Neural cell (in vitro differentiated cells): Measurements from ENCODE around the gene C1orf232. TPM values are rescaled to one million over a fixed set of nuclear protein-coding genes. Genes with fewer than 3 reads are reported as not detected.

ENCODE experiments used
- H2AFZ ChIP-seq: fragments of 200-600, 300-800 bp; sonication (generic), shearing (Covaris generic); 2 replicates; pipeline ENCODE4 v1.6.0; 2014; ENCODE audit warnings: low read depth, mild to moderate bottlenecking, antibody characterized with exemption, low read length, moderate library complexity
- H3F3A ChIP-seq: fragments of 200-600 bp; shearing (Covaris generic); 2 replicates; pipeline ENCODE4 v1.6.1; 2016; ENCODE audit warnings: mild to moderate bottlenecking, moderate library complexity, mixed read lengths, antibody characterized with exemption, low read length; ENCODE audit not compliant: insufficient read depth, poor library complexity, severe bottlenecking
- H3K27ac ChIP-seq: fragments of 200-600, 300-800 bp; sonication (generic), shearing (Covaris generic); 2 replicates; pipeline ENCODE4 v1.5.1; 2014; ENCODE audit warnings: mild to moderate bottlenecking, low read length, moderate library complexity
- H3K27me3 ChIP-seq: fragments of 300-800, 200-600 bp; sonication (generic), shearing (Covaris generic); 2 replicates; pipeline ENCODE4 v1.6.0; 2014; ENCODE audit warnings: mild to moderate bottlenecking, low read depth, low read length, moderate library complexity; ENCODE audit not compliant: insufficient read depth
- H3K36me3 ChIP-seq: fragments of 300-800, 200-600 bp; sonication (generic), shearing (Covaris generic); 2 replicates; pipeline ENCODE4 v1.5.1; 2014; ENCODE audit warnings: mild to moderate bottlenecking, antibody characterized with exemption, low read length, moderate library complexity; ENCODE audit not compliant: insufficient read depth
- H3K4me2 ChIP-seq: fragments of 300-800, 200-600 bp; sonication (generic), shearing (Covaris generic); 2 replicates; pipeline ENCODE4 v1.6.0; 2014; ENCODE audit warnings: mild to moderate bottlenecking, low read length
- H3K4me3 ChIP-seq: fragments of 300-800, 200-600 bp; sonication (generic), shearing (Covaris generic); 2 replicates; pipeline ENCODE4 v1.5.1; 2014; ENCODE audit warnings: mild to moderate bottlenecking, low read length, moderate library complexity
- H3K79me2 ChIP-seq: fragments of 200-600 bp; shearing (Covaris generic); replicated peaks from 2 replicates; pipeline ENCODE4 v1.6.0; 2014; ENCODE audit warnings: mild to moderate bottlenecking, low read length, moderate library complexity; ENCODE audit not compliant: insufficient read depth
- H3K9ac ChIP-seq: fragments of 300-800, 200-600 bp; sonication (generic), shearing (Covaris generic); 2 replicates; pipeline ENCODE4 v1.6.1; 2016; ENCODE audit warnings: mild to moderate bottlenecking, low read length, mixed read lengths
- H3K9me2 ChIP-seq: fragments of 200-600 bp; shearing (Covaris generic); 2 replicates; pipeline ENCODE4 v1.6.1; 2016; ENCODE audit warnings: mild to moderate bottlenecking, low read length, mixed read lengths; ENCODE audit not compliant: insufficient read depth
- H3K9me3 ChIP-seq: fragments of 200-600, 300-800 bp; sonication (generic), shearing (Covaris generic); 2 replicates; pipeline ENCODE4 v1.6.1; 2016; ENCODE audit warnings: mild to moderate bottlenecking, mixed run types, low read length, moderate library complexity, mixed read lengths
- H4K20me1 ChIP-seq: fragments of 200-600 bp; shearing (Covaris generic); 2 replicates; pipeline ENCODE4 v1.6.1; 2016; ENCODE audit warnings: mild to moderate bottlenecking, mixed run types; ENCODE audit not compliant: insufficient read depth
- EZH2 ChIP-seq: fragments of 200-600, 300-800 bp; shearing (Covaris generic), sonication (generic); IDR thresholded peaks from 2 replicates; pipeline ENCODE4 v1.6.1; 2014; ENCODE audit warnings: antibody characterized with exemption, low read length, borderline replicate concordance, mild to moderate bottlenecking; ENCODE audit not compliant: insufficient read depth, poor library complexity, severe bottlenecking
- MXI1 ChIP-seq: fragments of 450-650 bp; conservative IDR thresholded peaks from 2 replicates; pipeline ENCODE4 v1.6.1; 2014; ENCODE audit warnings: antibody characterized with exemption, mild to moderate bottlenecking; ENCODE audit not compliant: poor library complexity, severe bottlenecking
- POLR2AphosphoS5 ChIP-seq: IDR thresholded peaks from 2 replicates; pipeline ENCODE4 v1.6.1; 2012
- RAD21 ChIP-seq: fragments of 450-650 bp; conservative IDR thresholded peaks from 2 replicates; pipeline ENCODE4 v1.6.1; 2014; ENCODE audit warnings: antibody characterized with exemption, mild to moderate bottlenecking, moderate library complexity
- REST ChIP-seq: IDR thresholded peaks from 2 replicates; pipeline ENCODE4 v1.6.1; 2012; ENCODE audit warnings: borderline replicate concordance
- SMC3 ChIP-seq: fragments of 450-650 bp; conservative IDR thresholded peaks from 2 replicates; pipeline ENCODE4 v1.6.1; 2014; ENCODE audit warnings: antibody characterized with exemption, mild to moderate bottlenecking, moderate library complexity; ENCODE audit not compliant: poor library complexity
- TAF1 ChIP-seq: IDR thresholded peaks from 2 replicates; pipeline ENCODE4 v1.6.1; 2012; ENCODE audit warnings: low read depth
- polyA plus RNA-seq: library from polyadenylated mRNA; depleted of rRNA; stranded (reverse); fragments of >200 nt; gene quantifications from 2 replicates; pipeline ENCODE4 v1.2.3, GENCODE V29; 2014
- TF ChIP-seq, protein P1 (sequence below): fragments of 450-650 bp; IDR thresholded peaks from 2 replicates; pipeline ENCODE4 v1.5.1; 2014; ENCODE audit warnings: antibody characterized with exemption, mild to moderate bottlenecking, moderate library complexity; ENCODE audit not compliant: poor library complexity, severe bottlenecking

The C1orf232 gene
- polyA plus RNA-seq, 1 donor from 2014 or later: not detected

DNA sequence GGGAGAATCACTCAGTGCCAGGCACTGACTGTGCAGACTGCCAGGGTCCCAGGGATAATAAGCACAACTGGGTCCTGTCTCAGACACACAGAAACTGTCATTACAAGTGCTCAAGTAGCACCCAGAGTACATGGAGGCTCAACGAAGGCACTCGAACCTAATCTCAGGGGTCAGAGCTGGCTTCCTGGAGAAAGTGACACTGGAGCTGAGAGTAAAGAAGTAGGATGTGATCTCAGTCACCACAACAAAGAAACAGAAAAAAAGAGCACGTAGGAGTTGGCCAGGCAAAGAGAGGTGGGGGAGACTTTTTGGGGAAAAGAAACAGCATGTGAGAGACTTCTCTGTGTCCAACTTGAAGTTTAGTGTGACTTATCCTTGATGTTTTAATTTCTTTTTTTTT, 23.0 kb upstream of the C1orf232 start:
- Histone ChIP-seq H3F3A (no peaks in the 10 kb centered on the region), H3K9me3 (no peaks in the 10 kb centered on the region), H3K27me3 (no peaks in the 10 kb centered on the region), H2AFZ (no peak overlapping the region), H3K9ac (no peak overlapping the region), H3K79me2 (no peaks in the 10 kb centered on the region), H3K27ac (no peak overlapping the region), H3K9me2 (no peaks in the 10 kb centered on the region), H3K4me2 (no peak overlapping the region), H3K4me3 (no peak overlapping the region), H4K20me1 (no peaks in the 10 kb centered on the region), H3K36me3 (no peaks in the 10 kb centered on the region)
- no peak for TF ChIP-seq MXI1
- no peak for TF ChIP-seq TAF1
- no peak for TF ChIP-seq SMC3
- TF ChIP-seq, protein P1, sequence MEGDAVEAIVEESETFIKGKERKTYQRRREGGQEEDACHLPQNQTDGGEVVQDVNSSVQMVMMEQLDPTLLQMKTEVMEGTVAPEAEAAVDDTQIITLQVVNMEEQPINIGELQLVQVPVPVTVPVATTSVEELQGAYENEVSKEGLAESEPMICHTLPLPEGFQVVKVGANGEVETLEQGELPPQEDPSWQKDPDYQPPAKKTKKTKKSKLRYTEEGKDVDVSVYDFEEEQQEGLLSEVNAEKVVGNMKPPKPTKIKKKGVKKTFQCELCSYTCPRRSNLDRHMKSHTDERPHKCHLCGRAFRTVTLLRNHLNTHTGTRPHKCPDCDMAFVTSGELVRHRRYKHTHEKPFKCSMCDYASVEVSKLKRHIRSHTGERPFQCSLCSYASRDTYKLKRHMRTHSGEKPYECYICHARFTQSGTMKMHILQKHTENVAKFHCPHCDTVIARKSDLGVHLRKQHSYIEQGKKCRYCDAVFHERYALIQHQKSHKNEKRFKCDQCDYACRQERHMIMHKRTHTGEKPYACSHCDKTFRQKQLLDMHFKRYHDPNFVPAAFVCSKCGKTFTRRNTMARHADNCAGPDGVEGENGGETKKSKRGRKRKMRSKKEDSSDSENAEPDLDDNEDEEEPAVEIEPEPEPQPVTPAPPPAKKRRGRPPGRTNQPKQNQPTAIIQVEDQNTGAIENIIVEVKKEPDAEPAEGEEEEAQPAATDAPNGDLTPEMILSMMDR: no peak
- no peak for TF ChIP-seq REST
- TF ChIP-seq EZH2: no peak
- no peak for TF ChIP-seq POLR2AphosphoS5

GRCh38 chr1:26190373-26190987, 21.7 kb upstream of the C1orf232 start, which contains the start of gene CATSPER4:
TSS of gene CATSPER4 (plus strand) at chr1:26190602. CDS start at chr1:26190628, 26 bp downstream.
- H3K79me2 ChIP-seq: no peaks in the 10 kb centered on the region
- H3K4me2 ChIP-seq: no peak within 1 kb of the TSS
- H3K36me3 ChIP-seq: no peaks in the 10 kb centered on the region
- H3K4me3 ChIP-seq: no peak within 1 kb of the TSS
- H3K27ac ChIP-seq: no peak within 1 kb of the TSS
- H3K9ac ChIP-seq: no peak within 1 kb of the TSS
- H3F3A ChIP-seq: no peaks in the 10 kb centered on the region
- no peaks in the 10 kb centered on the region for H3K9me2 ChIP-seq
- H3K9me3 ChIP-seq: no peaks in the 10 kb centered on the region
- no peak within 1 kb of the TSS for H2AFZ ChIP-seq
- no peaks in the 10 kb centered on the region for H3K27me3 ChIP-seq
- H4K20me1 ChIP-seq: no peaks in the 10 kb centered on the region
- TF ChIP-seq, protein P1: peak; percentile 24
- peak; percentile 19 for TF ChIP-seq RAD21
- no peak for TF ChIP-seq MXI1
